ENCODE data around the gene TMEM244.
"Not testable (repeated sequence)": the region's sequence is repeated elsewhere in the genome, so short reads cannot be mapped to it uniquely, and the experiment has no call there.

Gene TMEM244

DNA sequence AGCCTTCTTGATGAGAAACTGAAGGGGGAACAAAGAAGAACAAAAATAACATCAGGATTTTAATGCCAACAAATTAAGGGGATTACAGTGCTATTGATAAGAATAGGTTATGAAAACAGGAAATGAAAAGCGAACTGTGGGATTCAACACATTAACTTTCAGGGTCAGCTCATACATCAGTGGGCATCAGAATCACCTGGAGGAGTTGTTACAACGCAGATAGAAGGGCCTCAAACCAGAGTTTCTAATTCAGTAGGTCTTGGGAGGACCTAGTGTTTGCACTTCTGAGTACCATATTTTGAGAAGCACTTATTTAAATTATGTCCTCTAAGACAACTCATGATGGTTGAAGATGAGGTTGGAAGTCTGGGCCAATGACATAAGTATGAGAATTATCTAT is 5.6 kb upstream of the TMEM244 start:
- DNase-seq (ENCODE audit: low read depth): no peak

- no peak for DNase-seq (ENCODE audit: low read depth)
Measured at GRCh38 chr6:129866256-129866655, 5.1 kb upstream of the TMEM244 start.

DNA sequence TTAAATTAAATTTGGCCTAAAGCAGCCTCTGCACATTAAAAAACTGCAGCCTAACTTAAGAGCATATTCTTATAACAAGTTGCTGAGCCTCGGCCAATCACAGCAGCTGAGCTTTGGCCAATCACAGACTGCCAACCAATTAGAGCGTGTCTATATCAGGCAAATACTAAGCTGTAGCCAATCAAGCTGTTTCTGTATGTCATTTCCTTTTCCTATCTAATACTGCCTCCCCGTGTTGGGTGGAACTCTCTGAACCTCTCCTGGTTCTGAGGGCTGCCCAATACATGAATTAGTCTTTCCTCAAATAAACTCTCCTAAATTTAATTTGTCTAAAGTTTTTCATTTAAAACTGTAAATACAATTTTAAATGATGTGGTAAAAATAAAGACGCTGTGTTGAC is 3.9 kb upstream of the TMEM244 start:
- no peak for DNase-seq (ENCODE audit: low read depth)

GRCh38 chr6:129863664-129864063 is 2.5 kb upstream of the TMEM244 start:
- DNase-seq (ENCODE audit: low read depth): no peak

GRCh38 chr6:129859524-129859923 is 1.6 kb downstream of the TMEM244 start:
- no peak for DNase-seq (ENCODE audit: low read depth)

DNA sequence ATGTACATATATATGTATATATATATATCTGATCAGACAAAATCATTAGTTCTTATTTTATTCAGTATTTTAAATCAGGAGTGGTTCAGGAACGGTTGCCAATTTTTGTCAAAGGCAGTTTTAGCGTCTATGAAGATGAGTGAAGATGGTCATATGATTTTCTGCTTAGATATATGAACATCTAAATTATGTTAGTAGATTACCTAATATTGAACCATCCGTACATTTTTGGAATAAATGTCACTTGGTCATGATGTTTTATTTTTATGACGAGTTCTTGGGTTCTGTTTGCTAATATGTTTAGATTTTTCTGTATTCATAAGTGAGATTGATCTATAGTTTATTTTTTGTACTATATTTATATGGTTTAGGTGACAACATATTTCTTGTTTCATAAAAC is 3.3 kb downstream of the TMEM244 start:
- DNase-seq (ENCODE audit: low read depth): no peak

DNA sequence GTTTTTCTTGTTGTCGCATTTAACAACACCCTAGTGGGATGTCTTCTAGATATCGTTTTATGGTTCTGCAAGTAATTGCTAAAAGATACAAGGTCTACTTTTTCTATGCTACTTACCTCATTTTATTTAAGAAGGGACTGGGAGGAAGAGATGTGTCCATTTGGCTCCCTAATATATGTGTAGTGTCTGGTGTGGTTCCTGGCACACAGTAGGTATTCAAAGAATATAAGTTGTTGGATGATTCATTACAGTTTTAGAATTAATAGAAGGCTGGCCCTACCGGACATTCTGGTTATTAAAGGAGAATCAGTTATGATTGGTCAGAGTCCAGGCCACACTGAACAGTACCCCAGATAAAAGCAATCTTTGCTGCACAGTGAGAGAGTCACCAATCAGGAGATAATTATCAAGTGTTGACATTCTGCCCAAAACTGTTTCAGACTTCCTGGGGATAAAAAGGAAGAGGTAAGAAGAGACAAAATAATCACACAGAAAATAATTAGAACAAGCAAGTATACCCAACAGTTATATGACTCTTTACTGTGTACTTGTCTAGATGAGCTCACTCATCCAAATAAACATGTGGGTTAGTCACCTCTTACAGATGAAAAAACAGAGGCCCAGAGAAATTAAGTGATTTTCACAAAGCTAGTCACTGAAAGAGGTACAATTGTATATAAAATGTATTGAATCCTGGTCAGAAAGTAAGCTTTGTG is 7.0 kb downstream of the TMEM244 start:
- no peak for DNase-seq (ENCODE audit: low read depth)

DNA sequence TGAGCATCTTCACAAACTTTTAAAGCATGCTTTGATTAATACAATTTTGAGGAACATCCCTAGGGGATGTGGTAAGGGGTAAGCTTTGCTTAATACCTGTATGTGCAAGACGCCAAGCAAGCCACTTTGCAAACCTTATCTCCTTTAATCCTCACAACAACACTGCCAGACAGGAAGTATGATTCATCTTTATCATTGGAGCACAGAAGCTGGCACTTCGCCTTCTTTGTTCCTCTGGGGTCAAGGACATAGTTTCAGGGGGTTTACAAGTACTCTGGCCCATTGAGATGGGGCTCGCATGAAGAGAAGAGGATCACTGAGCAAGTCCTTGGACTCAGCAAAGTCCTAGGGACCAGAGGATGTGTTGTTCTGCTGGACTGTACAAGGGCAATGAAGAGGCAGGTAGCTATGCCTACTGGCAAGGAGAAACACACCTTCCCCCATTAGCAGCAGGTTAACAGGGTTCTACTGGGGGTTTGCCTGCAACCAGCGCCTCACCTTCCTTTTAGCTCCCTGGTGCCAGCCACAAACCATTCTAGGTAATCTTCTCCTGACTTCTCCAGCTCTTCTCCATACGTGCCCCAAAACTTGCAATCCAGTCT is 8.8 kb downstream of the TMEM244 start:
- DNase-seq (ENCODE audit: low read depth): no peak

DNA sequence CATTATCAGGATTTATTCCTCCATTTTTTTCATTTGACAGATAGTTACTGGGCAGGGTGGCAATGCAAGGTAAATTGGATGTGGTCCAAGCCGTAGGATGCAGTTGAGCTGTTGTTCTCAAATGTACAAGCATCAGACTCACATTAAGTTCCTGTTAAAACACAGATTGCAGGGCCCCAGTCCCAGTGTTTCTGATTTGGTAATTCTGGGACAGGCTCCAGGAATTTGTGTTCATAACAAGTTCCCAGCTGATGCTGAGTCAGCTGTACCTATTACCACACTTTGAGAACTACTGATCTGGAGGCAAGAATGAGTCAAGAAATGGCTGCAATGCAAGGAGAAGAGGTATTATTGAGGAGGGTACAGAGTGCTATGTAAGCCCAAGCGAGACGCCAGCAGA is 11.7 kb downstream of the TMEM244 start:
- DNase-seq (ENCODE audit: low read depth): no peak

- no peak for DNase-seq (ENCODE audit: low read depth)
Measured at GRCh38 chr6:129846761-129847160, 14.4 kb downstream of the TMEM244 start.

DNA sequence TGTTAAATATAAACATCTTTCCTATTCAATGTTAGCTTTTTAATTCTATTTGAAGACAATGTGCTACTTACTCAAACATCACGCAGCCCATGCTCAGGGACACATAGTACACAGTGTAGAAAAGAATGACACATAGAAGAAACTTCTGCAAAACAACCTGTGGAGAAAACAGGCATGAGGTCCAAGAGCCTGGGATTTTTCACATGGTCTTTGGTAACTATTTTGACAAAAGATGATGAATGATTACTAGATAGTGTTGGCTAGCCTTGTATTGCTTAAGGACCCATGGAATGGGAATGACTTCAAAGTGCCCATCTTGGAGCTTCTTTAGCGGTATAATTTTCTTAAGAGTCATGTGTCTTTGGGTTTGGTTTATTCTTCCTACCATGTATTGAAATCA is 15.4 kb downstream of the TMEM244 start:
- no peak for DNase-seq (ENCODE audit: low read depth)

DNA sequence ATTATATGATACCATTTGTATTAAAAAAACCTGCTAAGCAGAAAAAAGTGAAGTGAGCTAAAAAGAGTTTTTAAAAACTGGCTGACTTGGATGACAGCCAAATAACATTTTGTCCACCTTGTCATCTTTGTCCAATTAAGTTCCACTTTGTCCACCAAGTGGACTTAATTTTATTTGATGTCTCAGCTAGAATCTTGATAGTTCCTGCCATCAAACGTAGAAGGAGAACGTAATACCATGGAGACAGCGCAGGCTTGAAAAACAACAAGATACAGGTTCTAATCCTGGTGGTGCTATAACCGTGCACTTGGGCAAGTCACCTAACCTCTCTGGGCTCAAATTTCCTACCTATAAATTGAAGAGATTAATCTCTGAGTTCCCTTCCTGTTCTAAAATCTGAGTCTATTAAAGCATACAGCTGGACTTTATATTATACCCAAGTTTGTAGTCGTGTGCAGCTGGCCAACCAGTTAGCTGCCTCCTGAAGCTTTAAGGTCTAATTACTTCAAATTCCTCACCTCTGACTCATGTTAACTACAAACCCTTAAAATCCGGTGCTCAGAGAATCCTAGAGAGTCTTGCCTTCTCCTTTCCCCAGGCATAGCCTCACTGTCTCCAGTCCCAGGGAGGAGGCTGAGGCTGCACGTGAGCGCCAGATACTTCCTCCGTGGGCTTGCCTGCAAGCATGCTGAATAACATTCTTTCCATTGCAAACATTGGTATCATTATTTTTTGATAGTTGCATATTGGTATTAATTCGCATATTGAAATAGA is 16.8 kb downstream of the TMEM244 start:
- peak; percentile 75 for DNase-seq (ENCODE audit: low read depth)

DNA sequence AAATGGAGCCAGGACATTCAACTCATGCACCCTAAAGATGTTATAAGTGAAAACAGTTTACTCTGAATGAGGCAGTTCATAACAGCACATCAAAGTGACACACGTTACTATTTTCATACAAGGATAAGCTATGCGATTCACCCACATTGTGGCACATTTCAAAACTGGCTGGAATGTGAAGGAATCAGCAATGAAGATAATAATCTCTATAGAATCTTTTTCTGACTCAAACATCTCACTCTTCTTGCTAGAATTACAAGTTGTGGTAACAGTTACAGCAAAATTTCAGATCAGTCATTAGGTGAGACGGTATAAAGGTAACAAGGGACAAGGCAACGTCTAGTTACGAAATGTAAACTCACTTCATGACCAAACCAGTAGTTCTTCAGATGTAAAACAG is 17.5 kb downstream of the TMEM244 start:
- no peak for DNase-seq (ENCODE audit: low read depth)

DNA sequence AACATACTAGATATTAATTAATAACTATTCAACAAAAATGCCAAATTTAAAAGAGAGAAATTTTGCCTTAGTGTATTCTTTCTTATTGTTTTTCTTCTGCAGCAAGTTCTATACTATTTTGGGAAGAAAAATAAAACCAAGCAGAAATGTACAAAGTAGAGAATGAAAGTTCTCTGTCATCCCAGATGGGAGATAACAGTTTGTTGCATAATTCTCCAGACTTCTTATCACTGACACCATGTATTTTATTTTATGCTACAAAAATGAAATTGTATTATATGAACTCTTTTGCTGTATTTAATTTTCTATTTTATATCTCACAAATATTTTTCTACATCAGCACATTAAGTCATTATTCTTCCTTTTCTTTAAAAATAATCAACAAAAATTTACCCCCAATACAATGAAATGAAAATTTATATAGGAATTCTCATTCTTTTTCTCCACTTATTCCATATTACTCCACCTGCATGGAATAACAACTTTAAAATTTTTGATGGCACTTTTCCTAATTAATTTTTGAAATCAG is 18.2 kb downstream of the TMEM244 start:
- DNase-seq (ENCODE audit: low read depth): no peak

DNA sequence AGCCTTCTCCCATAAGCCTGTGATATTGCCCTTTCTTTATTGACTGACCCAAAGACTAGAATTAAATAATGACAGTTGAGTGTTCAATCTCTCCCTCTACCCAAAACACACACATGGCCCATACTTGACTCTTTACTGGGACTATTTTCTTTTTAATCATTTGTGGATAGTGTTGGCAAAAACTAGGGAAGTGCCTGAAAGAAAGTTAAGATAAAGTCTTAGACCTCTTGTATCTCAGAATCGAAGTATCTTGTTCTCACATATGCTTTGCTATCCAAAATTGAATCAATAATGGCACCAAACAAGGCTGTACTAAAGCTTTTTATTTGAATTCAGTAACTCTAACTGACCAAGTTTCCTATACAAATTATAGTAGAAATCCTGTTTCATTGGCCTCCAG is 19.0 kb downstream of the TMEM244 start:
- DNase-seq (ENCODE audit: low read depth): no peak

GRCh38 chr6:129839562-129839961 is 21.6 kb downstream of the TMEM244 start:
- DNase-seq (ENCODE audit: low read depth): not testable (repeated sequence)

DNA sequence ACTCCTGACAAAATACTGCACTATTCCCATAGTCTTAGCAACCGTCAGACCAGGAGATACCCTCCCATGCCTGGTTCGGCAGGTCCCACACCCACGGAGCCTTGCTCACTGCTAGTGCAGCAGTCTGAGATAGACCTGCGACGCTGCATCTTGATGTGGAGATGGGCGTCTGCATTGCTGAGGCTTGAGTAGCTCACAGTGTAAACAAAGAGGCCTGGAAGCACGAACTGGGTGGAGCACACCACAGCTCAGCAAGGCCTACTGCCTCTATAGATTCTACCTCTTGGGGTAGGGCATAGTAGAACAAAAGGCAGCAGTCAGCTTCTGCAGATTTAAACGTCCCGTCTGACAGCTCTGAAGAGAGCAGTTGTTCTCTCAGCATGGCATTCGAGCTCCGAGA is 25.4 kb downstream of the TMEM244 start:
- DNase-seq (ENCODE audit: low read depth): no peak

DNA sequence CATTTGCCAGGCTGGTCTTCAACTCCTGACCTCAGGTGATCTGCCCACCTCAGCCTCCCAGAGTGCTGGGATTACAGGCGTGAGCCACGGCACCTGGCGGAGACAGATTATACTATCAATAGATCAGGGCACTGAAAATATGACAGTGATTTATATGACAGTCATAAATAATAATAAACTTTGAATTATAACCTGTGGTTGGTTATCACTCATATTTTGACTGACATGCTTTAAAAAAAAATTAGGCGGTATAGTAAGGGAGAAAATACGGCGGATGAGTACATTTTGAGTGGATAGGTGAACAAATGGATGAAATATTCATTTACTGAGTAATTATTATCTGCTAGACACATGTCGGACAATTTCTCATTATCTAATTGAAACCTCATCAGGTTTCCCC is 28.8 kb downstream of the TMEM244 start:
- DNase-seq (ENCODE audit: low read depth): no peak

DNA sequence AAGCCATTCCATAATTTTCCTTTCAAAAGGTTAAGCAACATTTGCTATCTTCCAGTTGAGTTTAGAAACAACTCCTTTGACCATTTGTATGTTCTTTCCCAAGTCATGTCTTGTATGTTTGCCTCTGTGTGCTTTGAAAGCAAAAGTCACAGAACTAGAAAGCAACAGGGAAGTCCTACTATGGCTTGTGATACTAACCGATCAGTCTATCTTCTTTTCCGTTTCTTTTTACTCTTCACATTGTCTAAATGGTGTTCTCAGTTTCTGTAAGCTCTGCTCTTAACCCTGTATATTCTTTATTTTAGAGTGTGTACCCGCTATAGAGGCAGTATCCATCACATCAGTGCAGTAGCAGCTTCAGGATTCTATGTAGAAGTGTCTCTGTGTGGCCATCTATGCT is 32.9 kb downstream of the TMEM244 start:
- DNase-seq (ENCODE audit: low read depth): no peak

GRCh38 chr6:129818251-129818650 is 42.9 kb downstream of the TMEM244 start:
- no peak for DNase-seq (ENCODE audit: low read depth)

GRCh38 chr6:129817821-129818220 is 43.3 kb downstream of the TMEM244 start:
- DNase-seq (ENCODE audit: low read depth): no peak

DNA sequence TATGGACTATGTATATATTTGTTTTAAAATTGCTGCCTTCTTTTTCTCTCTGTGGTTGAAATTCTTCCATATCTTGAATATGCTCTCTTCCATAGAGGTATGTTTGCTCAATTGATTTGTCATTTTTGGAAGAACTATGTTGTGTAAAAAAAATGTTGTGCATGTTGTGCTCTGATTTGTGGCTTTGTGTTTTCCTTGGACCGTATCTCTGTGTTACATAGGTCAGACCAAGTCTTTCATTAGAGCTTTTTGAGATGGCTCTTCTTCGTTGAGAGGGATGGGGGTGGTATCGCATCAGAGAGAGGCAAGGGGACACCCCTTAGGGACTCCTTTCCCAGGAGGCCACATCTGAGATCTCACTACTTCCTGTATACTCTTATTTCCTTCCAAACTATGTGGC is 43.8 kb downstream of the TMEM244 start:
- DNase-seq (ENCODE audit: low read depth): no peak

DNA sequence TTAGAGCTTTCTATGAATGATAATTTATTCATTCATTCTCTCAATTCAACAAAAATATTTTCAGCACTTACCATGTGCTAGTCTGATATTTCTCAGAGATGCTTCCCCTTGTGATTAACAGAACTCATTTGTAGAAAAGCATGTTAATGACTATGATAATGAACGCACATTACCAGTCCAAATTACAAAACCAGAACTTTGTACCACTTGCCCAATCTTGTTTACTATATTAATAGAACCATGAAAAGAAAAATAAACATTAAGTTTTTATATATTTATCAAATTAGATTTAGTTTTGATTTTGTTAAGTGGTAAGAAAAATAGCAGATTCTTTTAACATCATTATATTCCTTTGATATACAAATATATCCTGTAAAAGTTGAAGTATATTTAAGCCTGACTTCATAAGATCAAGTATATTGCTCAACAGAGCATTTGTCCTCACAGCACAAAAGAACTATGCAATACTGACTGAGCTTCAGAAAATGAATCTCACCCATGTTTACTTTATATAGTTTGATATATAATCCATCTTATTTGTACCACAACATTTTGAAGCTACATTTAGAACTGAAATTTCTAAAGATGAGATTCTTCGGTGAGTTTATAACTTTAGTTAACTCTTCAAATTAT is 48.9 kb downstream of the TMEM244 start:
- no peak for DNase-seq (ENCODE audit: low read depth)

All from HS-27A (cell line).